SK-N-MC (cell line): ENCODE data around the gene POLR1A.

ENCODE experiments used
- EZH2 ChIP-seq: fragments of 200-600 bp; sonication (generic); IDR thresholded peaks from one replicate; pipeline ENCODE4 v1.6.1; 2017; ENCODE audit warnings: antibody characterized with exemption
- POLR2AphosphoS5 ChIP-seq: IDR thresholded peaks from 2 replicates; pipeline ENCODE4 v1.6.1; 2012; ENCODE audit warnings: mild to moderate bottlenecking, low read depth, low read length, borderline replicate concordance

DNA sequence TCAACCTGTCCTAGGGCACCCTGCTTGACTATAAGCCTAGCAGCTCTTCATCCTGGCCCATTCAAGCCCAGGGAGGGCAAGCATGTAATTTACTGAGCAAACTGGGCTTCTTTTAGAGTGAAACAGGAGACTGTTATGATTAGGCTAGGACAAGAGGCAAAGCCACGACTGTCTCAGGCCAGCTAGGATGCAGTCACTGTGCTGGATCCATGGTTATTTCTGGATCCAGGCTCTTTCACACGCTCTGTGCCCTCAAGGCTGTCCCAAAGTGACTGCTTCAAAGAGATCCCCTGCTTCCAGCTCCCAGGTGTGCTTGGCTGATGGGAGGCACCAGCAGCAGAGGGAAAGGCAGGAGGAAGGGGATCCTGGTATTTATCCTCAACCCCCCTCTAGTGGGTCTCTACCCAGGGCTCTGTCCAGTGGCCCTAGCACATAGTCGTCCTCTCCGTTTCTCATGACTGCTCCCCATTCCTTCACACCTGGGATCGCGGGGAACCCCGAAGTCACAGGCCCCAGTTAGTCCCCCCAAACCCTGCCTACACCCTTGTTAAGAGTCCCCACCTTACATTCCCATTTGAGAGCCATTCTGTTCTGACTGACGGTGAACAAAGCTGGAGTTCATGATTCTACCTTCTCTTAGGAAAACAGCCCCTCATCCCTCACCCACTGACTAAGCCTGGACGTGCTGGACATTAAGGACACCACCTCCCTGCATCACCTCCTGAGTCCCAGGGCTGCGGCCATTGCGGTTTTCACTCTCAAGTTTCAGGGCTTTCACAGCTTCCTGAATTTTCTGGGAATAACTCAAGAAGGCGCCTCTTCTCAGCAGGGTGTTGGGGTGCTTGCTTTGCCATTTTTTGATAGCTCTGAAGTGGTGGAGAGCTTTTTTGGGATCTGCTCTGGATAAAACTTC lies 63.2 kb downstream of the POLR1A start:
- TF ChIP-seq POLR2AphosphoS5: no peak
- no peak for TF ChIP-seq EZH2
